Esophagus squamous epithelium (tissue), 4 donors: ENCODE measurements around the gene ABHD6.
"Not testable (repeated sequence)": the region's sequence is repeated elsewhere in the genome, so short reads cannot be mapped to it uniquely, and the experiment has no call there.

Source experiments
- POLR2A ChIP-seq, 4 donors: fragments of 450-650 bp; IDR thresholded peaks; one replicate each; pipeline ENCODE4 v1.6.1; 2017; ENCODE audit warnings: antibody characterized with exemption in 4 of 4, mild to moderate bottlenecking in 4 of 4, moderate library complexity in 3 of 4
- TF ChIP-seq, protein P1 (sequence below), 6 experiments: fragments of 450-650 bp in 4 of 6; fragments of 200-600 bp in 2 of 6; sonication (generic) in 2 of 6; IDR thresholded peaks; one replicate each; pipeline ENCODE4 v1.5.1; 2016 to 2019; ENCODE audit warnings: antibody characterized with exemption in 6 of 6, mild to moderate bottlenecking in 4 of 6, moderate library complexity in 4 of 6

DNA sequence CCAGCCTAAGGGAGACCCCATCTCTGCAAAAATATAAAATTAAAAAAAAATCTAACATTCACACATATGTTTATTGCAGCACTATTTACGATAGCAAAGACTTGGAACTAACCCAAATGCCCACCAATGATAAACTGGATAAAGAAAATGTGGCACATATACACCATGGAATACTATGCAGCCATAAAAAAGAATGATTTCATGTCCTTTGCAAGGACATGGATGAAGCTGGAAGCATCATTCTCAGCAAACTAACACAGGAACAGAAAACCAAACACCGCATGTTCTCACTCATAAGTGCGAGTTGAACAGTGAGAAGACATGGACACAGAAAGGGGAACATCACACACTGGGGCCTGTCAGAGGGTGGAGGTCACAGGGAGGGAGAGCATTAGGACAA lies 35.8 kb downstream of the ABHD6 start:
- TF ChIP-seq, protein P1, sequence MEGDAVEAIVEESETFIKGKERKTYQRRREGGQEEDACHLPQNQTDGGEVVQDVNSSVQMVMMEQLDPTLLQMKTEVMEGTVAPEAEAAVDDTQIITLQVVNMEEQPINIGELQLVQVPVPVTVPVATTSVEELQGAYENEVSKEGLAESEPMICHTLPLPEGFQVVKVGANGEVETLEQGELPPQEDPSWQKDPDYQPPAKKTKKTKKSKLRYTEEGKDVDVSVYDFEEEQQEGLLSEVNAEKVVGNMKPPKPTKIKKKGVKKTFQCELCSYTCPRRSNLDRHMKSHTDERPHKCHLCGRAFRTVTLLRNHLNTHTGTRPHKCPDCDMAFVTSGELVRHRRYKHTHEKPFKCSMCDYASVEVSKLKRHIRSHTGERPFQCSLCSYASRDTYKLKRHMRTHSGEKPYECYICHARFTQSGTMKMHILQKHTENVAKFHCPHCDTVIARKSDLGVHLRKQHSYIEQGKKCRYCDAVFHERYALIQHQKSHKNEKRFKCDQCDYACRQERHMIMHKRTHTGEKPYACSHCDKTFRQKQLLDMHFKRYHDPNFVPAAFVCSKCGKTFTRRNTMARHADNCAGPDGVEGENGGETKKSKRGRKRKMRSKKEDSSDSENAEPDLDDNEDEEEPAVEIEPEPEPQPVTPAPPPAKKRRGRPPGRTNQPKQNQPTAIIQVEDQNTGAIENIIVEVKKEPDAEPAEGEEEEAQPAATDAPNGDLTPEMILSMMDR (IDR thresholded peaks at IDR 0.05), result not testable (repeated sequence)
- TF ChIP-seq POLR2A (IDR thresholded peaks at IDR 0.05), result not testable (repeated sequence)
